Neuronal stem cell (in vitro differentiated cells): ENCODE data around the gene GPR161.

Experiments
- DNase-seq: peaks from one replicate; pipeline ENCODE4 v3.0.0-alpha.2; 2013; ENCODE audit warnings: low spot score
- H2AFZ ChIP-seq: one replicate; pipeline ENCODE4 v1.6.1; 2013; ENCODE audit warnings: mild to moderate bottlenecking, low read length, inconsistent platforms
- H2AK5ac ChIP-seq: 2 replicates; pipeline ENCODE4 v1.6.1; 2013; ENCODE audit warnings: low read depth, mild to moderate bottlenecking, inconsistent platforms, low read length, moderate library complexity, mixed read lengths
- H2BK120ac ChIP-seq: 2 replicates; pipeline ENCODE4 v1.6.1; 2013; ENCODE audit warnings: low read depth, mild to moderate bottlenecking, inconsistent platforms, low read length, moderate library complexity, mixed read lengths
- H2BK12ac ChIP-seq: one replicate; pipeline ENCODE4 v1.6.1; 2013; ENCODE audit warnings: low read length, inconsistent platforms
- H2BK15ac ChIP-seq: 2 replicates; pipeline ENCODE4 v1.6.1; 2013; ENCODE audit warnings: mild to moderate bottlenecking, low read length, inconsistent platforms, mixed read lengths
- H2BK5ac ChIP-seq: one replicate; pipeline ENCODE4 v1.6.1; 2013; ENCODE audit warnings: inconsistent platforms, mild to moderate bottlenecking, low read length, moderate library complexity
- H3K14ac ChIP-seq: one replicate; pipeline ENCODE4 v1.6.1; 2013; ENCODE audit warnings: low read length, inconsistent platforms
- H3K18ac ChIP-seq: 2 replicates; pipeline ENCODE4 v1.6.1; 2013; ENCODE audit warnings: low read length, inconsistent platforms
- H3K23ac ChIP-seq: 2 replicates; pipeline ENCODE4 v1.6.1; 2013; ENCODE audit warnings: low read depth, mild to moderate bottlenecking, mixed read lengths, low read length, inconsistent platforms; ENCODE audit not compliant: poor library complexity
- H3K27ac ChIP-seq: replicated peaks from 3 replicates; pipeline ENCODE4 v1.5.1; 2013; ENCODE audit warnings: low read length, inconsistent platforms
- H3K27me3 ChIP-seq, 3 experiments: 2 replicates each; pipeline ENCODE4 v1.6.1; 2013; ENCODE audit warnings: low read length in 3 of 3, mild to moderate bottlenecking in 2 of 3, inconsistent platforms in 1 of 3, low read depth in 1 of 3, mixed read lengths in 1 of 3, moderate library complexity in 1 of 3; ENCODE audit not compliant: control insufficient read depth in 3 of 3, insufficient read depth in 3 of 3
- H3K36me3 ChIP-seq, 2 donors: replicated peaks in 1 of 2; 2 replicates each; pipeline ENCODE4 v1.6.1; 2013; ENCODE audit warnings: low read length in 2 of 2; ENCODE audit not compliant: control insufficient read depth in 2 of 2, insufficient read depth in 2 of 2
- H3K4ac ChIP-seq: 2 replicates; pipeline ENCODE4 v1.6.1; 2013; ENCODE audit warnings: inconsistent platforms, mild to moderate bottlenecking, low read length, moderate library complexity
- H3K4me1 ChIP-seq, 2 donors: 1 replicate in 1 of 2; 2 replicates in 1 of 2; pipeline ENCODE4 v1.6.1; 2013; ENCODE audit warnings: low read length in 2 of 2, low read depth in 1 of 2; ENCODE audit not compliant: control insufficient read depth in 2 of 2, insufficient read depth in 1 of 2
- H3K4me2 ChIP-seq: one replicate; pipeline ENCODE4 v1.6.1; 2013; ENCODE audit warnings: mild to moderate bottlenecking, low read length, inconsistent platforms; ENCODE audit not compliant: insufficient read depth, poor library complexity, severe bottlenecking
- H3K4me3 ChIP-seq, 2 donors: 2 replicates each; pipeline ENCODE4 v1.5.1; 2013; ENCODE audit warnings: low read length in 2 of 2, mild to moderate bottlenecking in 2 of 2, inconsistent platforms in 1 of 2, moderate library complexity in 1 of 2
- H3K79me1 ChIP-seq: one replicate; pipeline ENCODE4 v1.6.1; 2013; ENCODE audit warnings: low read depth, mild to moderate bottlenecking, inconsistent platforms, low read length, moderate library complexity
- H3K9ac ChIP-seq: one replicate; pipeline ENCODE4 v1.6.1; 2013; ENCODE audit warnings: mild to moderate bottlenecking, low read depth, low read length, inconsistent platforms; ENCODE audit not compliant: poor library complexity
- H3K9me3 ChIP-seq, 2 donors: replicated peaks in 1 of 2; 2 replicates each; pipeline versions ENCODE3 to v1.6.1; 2013; ENCODE audit warnings: low read length in 2 of 2, mild to moderate bottlenecking in 2 of 2, inconsistent platforms in 1 of 2, low read depth in 1 of 2, mixed read lengths in 1 of 2, moderate library complexity in 1 of 2; ENCODE audit not compliant: control insufficient read depth in 2 of 2, insufficient read depth in 1 of 2
- H4K8ac ChIP-seq: one replicate; pipeline ENCODE4 v1.6.1; 2013; ENCODE audit warnings: low read depth, mild to moderate bottlenecking, inconsistent platforms, low read length, moderate library complexity
- H4K91ac ChIP-seq: one replicate; pipeline ENCODE4 v1.6.1; 2013; ENCODE audit warnings: low read length, low read depth, mild to moderate bottlenecking, inconsistent platforms; ENCODE audit not compliant: poor library complexity
- WGBS, 2 donors: extraction: QIAGEN DNeasy Blood & Tissue Kit; methylation state at CpG; one replicate each; pipeline ENCODE4 v1.1.7; 2013; ENCODE audit warnings: missing lambda C conversion rate in 2 of 2, mixed read lengths in 1 of 2; ENCODE audit not compliant: insufficient read length in 2 of 2, insufficient replicate concordance in 1 of 2; ENCODE audit errors: extremely low coverage in 2 of 2; 5-methylcytosine and 5-hydroxymethylcytosine counted together

GPR161 gene

GRCh38 chr1:168112673-168113305, 23.9 kb downstream of the GPR161 start:
- Histone ChIP-seq H3K23ac (no peak overlapping the region), H3K9ac (no peak overlapping the region), H3K4me1 (peaks cover 0 to 6% of the 10 kb centered on the region in 2 donors), H3K4me2 (no peak overlapping the region), H3K79me1 (no peaks in the 10 kb centered on the region), H2AK5ac (no peak overlapping the region), H2AFZ (no peak overlapping the region), H3K27ac (no peak overlapping the region), H4K8ac (no peak overlapping the region), H2BK5ac (no peak overlapping the region), H3K18ac (no peak overlapping the region), H3K27me3 (no peaks in the 10 kb centered on the region), H3K14ac (no peak overlapping the region), H3K4ac (no peak overlapping the region), H2BK120ac (no peak overlapping the region), H3K9me3 (peaks cover 0 to 5% of the 10 kb centered on the region in 2 donors), H2BK15ac (no peak overlapping the region), H3K4me3 (no peak overlapping the region), H4K91ac (no peak overlapping the region), H3K36me3 (peaks cover 5 to 74% of the 10 kb centered on the region in 2 donors), H2BK12ac (no peak overlapping the region)
- DNase-seq, result no peak
- no CpG with 5 or more reads among the region's 6 CpGs for WGBS, 2 donors

GRCh38 chr1:168110896-168111545, 25.7 kb downstream of the GPR161 start:
- Histone ChIP-seq H4K91ac (no peak overlapping the region), H2BK12ac (no peak overlapping the region), H3K9ac (no peak overlapping the region), H3K36me3 (peaks cover 0 to 64% of the 10 kb centered on the region in 2 donors), H2BK15ac (no peak overlapping the region), H2BK120ac (no peak overlapping the region), H3K4me3 (no peak overlapping the region), H2AFZ (no peak overlapping the region), H2BK5ac (no peak overlapping the region), H3K27me3 (no peaks in the 10 kb centered on the region), H4K8ac (no peak overlapping the region), H3K27ac (no peak overlapping the region), H3K9me3 (peaks cover 0 to 5% of the 10 kb centered on the region in 2 donors), H3K4me1 (peaks cover 0 to 8% of the 10 kb centered on the region in 2 donors), H3K23ac (no peak overlapping the region), H3K4ac (no peak overlapping the region), H3K79me1 (no peaks in the 10 kb centered on the region), H3K4me2 (no peak overlapping the region), H3K18ac (no peak overlapping the region), H3K14ac (no peak overlapping the region), H2AK5ac (no peak overlapping the region)
- DNase-seq, result peak; percentile 17
- WGBS, 2 donors, result no CpG with 5 or more reads among the region's 7 CpGs

- no peak overlapping the region for H2AK5ac ChIP-seq
- no peak overlapping the region for H3K14ac ChIP-seq
- H3K4me1 ChIP-seq, result peaks cover 0 to 8% of the 10 kb centered on the region in 2 donors
- H4K91ac ChIP-seq, result no peak overlapping the region
- no peak overlapping the region for H2BK12ac ChIP-seq
- no peak overlapping the region for H3K18ac ChIP-seq
- H3K4me3 ChIP-seq, result no peak overlapping the region
- no peaks in the 10 kb centered on the region for H3K27me3 ChIP-seq
- DNase-seq, result no peak
- H2BK5ac ChIP-seq, result no peak overlapping the region
- no peak overlapping the region for H3K27ac ChIP-seq
- WGBS, 2 donors, result no CpG with 5 or more reads among the region's 8 CpGs
- peaks cover 2% of the 10 kb centered on the region for H3K79me1 ChIP-seq
- H4K8ac ChIP-seq, result no peak overlapping the region
- H2BK15ac ChIP-seq, result no peak overlapping the region
- H3K9ac ChIP-seq, result no peak overlapping the region
- no peaks in the 10 kb centered on the region for H3K9me3 ChIP-seq
- H3K36me3 ChIP-seq, result peaks cover 12 to 72% of the 10 kb centered on the region in 2 donors
- H3K23ac ChIP-seq, result no peak overlapping the region
- H2BK120ac ChIP-seq, result no peak overlapping the region
- H3K4ac ChIP-seq, result no peak overlapping the region
- no peak overlapping the region for H3K4me2 ChIP-seq
- no peak overlapping the region for H2AFZ ChIP-seq
Measured at GRCh38 chr1:168106274-168106673, 30.5 kb downstream of the GPR161 start.

- DNase-seq, result no peak
- Histone ChIP-seq H3K79me1 (peaks cover 2% of the 10 kb centered on the region), H2AFZ (no peak overlapping the region), H3K4ac (no peak overlapping the region), H3K23ac (no peak overlapping the region), H4K8ac (no peak overlapping the region), H2BK120ac (no peak overlapping the region), H3K27ac (no peak overlapping the region), H4K91ac (no peak overlapping the region), H3K4me3 (no peak overlapping the region), H2BK15ac (no peak overlapping the region), H3K14ac (no peak overlapping the region), H3K9ac (no peak overlapping the region), H3K9me3 (no peaks in the 10 kb centered on the region), H2AK5ac (no peak overlapping the region), H3K4me1 (peaks cover 0 to 5% of the 10 kb centered on the region in 2 donors), H2BK12ac (no peak overlapping the region), H3K18ac (no peak overlapping the region), H3K4me2 (no peak overlapping the region), H3K27me3 (no peaks in the 10 kb centered on the region), H2BK5ac (no peak overlapping the region), H3K36me3 (peaks cover 12 to 70% of the 10 kb centered on the region in 2 donors)
- no CpG with 5 or more reads among the region's 6 CpGs for WGBS, 2 donors
Measured at GRCh38 chr1:168105846-168106245, 30.9 kb downstream of the GPR161 start.
